Astrocyte (in vitro differentiated cells and primary cell): Measurements from ENCODE around the gene CLN5. TPM values are rescaled to one million over a fixed set of nuclear protein-coding genes. Genes with fewer than 3 reads are reported as not detected.

Experiments used
- DNase-seq: peaks from one replicate; pipeline ENCODE4 v3.0.0-alpha.2; 2010; ENCODE audit warnings: low read depth
- FAIRE-seq: peaks from 2 replicates; lab custom pipeline; 2011; peaks lifted over from hg19 to GRCh38; lab: Jason Lieb, UNC
- H2AFZ ChIP-seq: 2 replicates; pipeline ENCODE4 v1.6.0; 2012; ENCODE audit warnings: low read depth, low read length, inconsistent platforms
- H3K27ac ChIP-seq: 2 replicates; pipeline ENCODE4 v1.5.1; 2011; ENCODE audit warnings: low read depth, low read length, inconsistent platforms
- H3K27me3 ChIP-seq: 2 replicates; pipeline ENCODE4 v1.6.0; 2011; ENCODE audit warnings: low read length, inconsistent platforms; ENCODE audit not compliant: insufficient read depth
- H3K36me3 ChIP-seq: 2 replicates; pipeline ENCODE4 v1.5.1; 2011; ENCODE audit warnings: low read length, inconsistent platforms; ENCODE audit not compliant: insufficient read depth
- H3K4me1 ChIP-seq: 2 replicates; pipeline ENCODE4 v1.5.1; 2011; ENCODE audit warnings: low read length, inconsistent platforms; ENCODE audit not compliant: insufficient read depth
- H3K4me2 ChIP-seq: 2 replicates; pipeline ENCODE4 v1.6.0; 2012; ENCODE audit warnings: low read length, inconsistent platforms
- H3K4me3 ChIP-seq: 2 replicates; pipeline ENCODE4 v1.5.1; 2011; ENCODE audit warnings: low read depth, mild to moderate bottlenecking, low read length, inconsistent platforms; ENCODE audit not compliant: insufficient read depth
- H3K79me2 ChIP-seq: 2 replicates; pipeline ENCODE4 v1.6.0; 2012; ENCODE audit warnings: mild to moderate bottlenecking, low read length, inconsistent platforms; ENCODE audit not compliant: insufficient read depth
- H3K9ac ChIP-seq: 2 replicates; pipeline ENCODE4 v1.6.0; 2012; ENCODE audit warnings: mild to moderate bottlenecking, low read length, inconsistent platforms
- H3K9me3 ChIP-seq: 2 replicates; pipeline ENCODE4 v1.5.1; 2012; ENCODE audit warnings: low read depth, mild to moderate bottlenecking, low read length, inconsistent platforms; ENCODE audit not compliant: insufficient read depth
- H4K20me1 ChIP-seq: 2 replicates; pipeline ENCODE4 v1.6.0; 2012; ENCODE audit warnings: low read length, inconsistent platforms; ENCODE audit not compliant: insufficient read depth
- H3K27ac Mint-ChIP-seq: one replicate; pipeline ENCODE4 v1.8.0; 2021; ENCODE audit warnings: mild to moderate bottlenecking, mixed read lengths; ENCODE audit not compliant: unreplicated experiment
- H3K27me3 Mint-ChIP-seq: one replicate; pipeline ENCODE4 v1.8.0; 2021; ENCODE audit warnings: low read depth, mixed read lengths; ENCODE audit not compliant: unreplicated experiment
- H3K36me3 Mint-ChIP-seq: one replicate; pipeline ENCODE4 v1.8.0; 2021; ENCODE audit warnings: low read depth, mixed read lengths; ENCODE audit not compliant: unreplicated experiment
- H3K4me1 Mint-ChIP-seq: one replicate; pipeline ENCODE4 v1.8.0; 2021; ENCODE audit warnings: low read depth, mixed read lengths; ENCODE audit not compliant: unreplicated experiment
- H3K4me3 Mint-ChIP-seq: one replicate; pipeline ENCODE4 v1.8.0; 2021; ENCODE audit warnings: mild to moderate bottlenecking, moderate library complexity, mixed read lengths; ENCODE audit not compliant: unreplicated experiment
- H3K9me3 Mint-ChIP-seq: one replicate; pipeline ENCODE4 v1.8.0; 2021; ENCODE audit warnings: mild to moderate bottlenecking, mixed read lengths; ENCODE audit not compliant: unreplicated experiment
- CTCF ChIP-seq: IDR thresholded peaks from 2 replicates; pipeline ENCODE4 v1.5.1; 2011; ENCODE audit warnings: low read depth, mild to moderate bottlenecking, inconsistent platforms, low read length, moderate library complexity; ENCODE audit not compliant: insufficient read depth
- EZH2 ChIP-seq: IDR thresholded peaks from 2 replicates; pipeline ENCODE4 v1.6.1; 2012; ENCODE audit warnings: mild to moderate bottlenecking, low read length, inconsistent platforms; ENCODE audit not compliant: insufficient read depth
- total RNA-seq: library from RNA; stranded (reverse); gene quantifications from 2 replicates; pipeline ENCODE4 v1.2.1, GENCODE V29; 2021

The CLN5 gene
- total RNA-seq, 1 donor from 2014 or later = 32.9 TPM

DNA sequence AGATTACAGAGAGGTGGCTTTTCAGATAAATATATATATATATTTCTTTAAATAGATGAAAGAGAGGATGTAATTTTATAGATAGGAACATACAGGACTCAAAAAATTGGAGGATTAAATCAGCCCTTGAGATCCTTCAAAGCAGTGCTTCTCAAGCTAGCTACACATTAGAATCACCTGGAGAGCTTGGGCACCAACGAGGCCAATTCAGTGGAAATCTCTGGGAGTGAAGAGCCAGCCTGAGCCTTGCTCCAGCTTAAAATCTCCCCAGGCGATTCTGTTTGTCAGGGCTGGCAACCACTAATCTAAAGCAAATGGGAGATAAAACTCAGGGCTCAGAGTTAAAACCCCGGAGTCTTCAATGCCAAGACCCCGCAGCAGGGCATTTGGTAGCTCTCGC is 15.0 kb upstream of the CLN5 start:
- H3K4me1 Mint-ChIP-seq = peaks cover 3% of the 10 kb centered on the region
- FAIRE-seq (no peak), DNase-seq (no peak)
- H4K20me1 ChIP-seq = no peaks in the 10 kb centered on the region
- H3K4me3 ChIP-seq = no peak overlapping the region
- no peaks in the 10 kb centered on the region for H3K9me3 Mint-ChIP-seq
- H3K4me2 ChIP-seq = no peak overlapping the region
- peaks cover 3% of the 10 kb centered on the region for H3K4me1 ChIP-seq
- peaks cover 21% of the 10 kb centered on the region for H3K27me3 Mint-ChIP-seq
- H3K27ac ChIP-seq = no peak overlapping the region
- peaks cover 31% of the 10 kb centered on the region for H3K27me3 ChIP-seq
- H3K79me2 ChIP-seq = no peaks in the 10 kb centered on the region
- no peak overlapping the region for H3K9ac ChIP-seq
- H3K27ac Mint-ChIP-seq = no peak overlapping the region
- no peak overlapping the region for H3K4me3 Mint-ChIP-seq
- H3K36me3 Mint-ChIP-seq = no peaks in the 10 kb centered on the region
- H2AFZ ChIP-seq = no peak overlapping the region
- H3K9me3 ChIP-seq = no peaks in the 10 kb centered on the region
- no peak for TF ChIP-seq EZH2
- no peak for TF ChIP-seq CTCF
- H3K36me3 ChIP-seq = no peaks in the 10 kb centered on the region

GRCh38 chr13:76980075-76980718 is 11.7 kb upstream of the CLN5 start:
- H3K4me3 ChIP-seq = no peak overlapping the region
- H4K20me1 ChIP-seq = no peaks in the 10 kb centered on the region
- H3K9me3 Mint-ChIP-seq = no peaks in the 10 kb centered on the region
- no peak overlapping the region for H3K27ac ChIP-seq
- no peaks in the 10 kb centered on the region for H3K36me3 ChIP-seq
- H3K9ac ChIP-seq = no peak overlapping the region
- H3K36me3 Mint-ChIP-seq = no peaks in the 10 kb centered on the region
- no peaks in the 10 kb centered on the region for H3K79me2 ChIP-seq
- H3K4me3 Mint-ChIP-seq = no peak overlapping the region
- no peak overlapping the region for H3K27ac Mint-ChIP-seq
- H3K27me3 Mint-ChIP-seq = peaks cover 23% of the 10 kb centered on the region
- DNase-seq (peak; percentile 11), FAIRE-seq (no peak)
- peaks cover 32% of the 10 kb centered on the region for H3K27me3 ChIP-seq
- peak; percentile 68 for TF ChIP-seq CTCF
- TF ChIP-seq EZH2 = no peak
- H2AFZ ChIP-seq = peak overlapping the region; percentile 42
- peak overlapping the region; percentile 70 for H3K4me2 ChIP-seq
- peaks cover 3% of the 10 kb centered on the region for H3K4me1 Mint-ChIP-seq
- H3K9me3 ChIP-seq = no peaks in the 10 kb centered on the region
- H3K4me1 ChIP-seq = peaks cover 3% of the 10 kb centered on the region

DNA sequence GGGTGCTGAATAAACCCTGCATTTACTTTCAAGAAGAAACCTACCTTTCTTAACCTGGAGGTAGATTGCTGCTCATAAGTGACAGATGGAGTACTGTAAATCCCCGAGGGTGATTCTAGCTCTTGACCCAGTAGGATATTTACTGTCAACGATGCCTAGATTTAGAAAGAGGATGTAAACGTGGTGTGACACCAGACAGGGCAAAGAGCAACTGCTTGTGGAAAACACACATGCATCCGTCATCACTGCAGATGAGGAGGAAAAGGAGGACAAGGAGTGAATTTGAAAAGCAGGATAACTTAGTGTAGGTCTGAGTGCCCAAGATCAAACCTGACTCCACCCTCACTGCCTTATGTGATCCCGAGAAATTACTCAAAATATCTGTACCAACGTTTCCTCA is 9.8 kb upstream of the CLN5 start:
- H3K27me3 ChIP-seq = peaks cover 32% of the 10 kb centered on the region
- H3K4me1 ChIP-seq = peaks cover under 1% of the 10 kb centered on the region
- peaks cover 39% of the 10 kb centered on the region for H3K27me3 Mint-ChIP-seq
- H2AFZ ChIP-seq = no peak overlapping the region
- no peaks in the 10 kb centered on the region for H4K20me1 ChIP-seq
- H3K4me2 ChIP-seq = no peak overlapping the region
- H3K79me2 ChIP-seq = no peaks in the 10 kb centered on the region
- no peaks in the 10 kb centered on the region for H3K4me1 Mint-ChIP-seq
- FAIRE-seq (no peak), DNase-seq (no peak)
- no peak overlapping the region for H3K4me3 ChIP-seq
- no peaks in the 10 kb centered on the region for H3K36me3 Mint-ChIP-seq
- H3K9me3 ChIP-seq = no peaks in the 10 kb centered on the region
- no peaks in the 10 kb centered on the region for H3K36me3 ChIP-seq
- TF ChIP-seq CTCF (no peak), EZH2 (no peak)
- H3K9ac ChIP-seq = no peak overlapping the region
- H3K4me3 Mint-ChIP-seq = no peak overlapping the region
- H3K9me3 Mint-ChIP-seq = no peaks in the 10 kb centered on the region
- no peak overlapping the region for H3K27ac ChIP-seq
- H3K27ac Mint-ChIP-seq = no peak overlapping the region
